Neutrophil (primary cell): ENCODE measurements around the gene NUP214.

Experiments
- H3K27ac ChIP-seq: fragments of 200-600 bp; sonication (generic); 2 replicates; pipeline ENCODE4 v1.5.1; 2016; ENCODE audit warnings: mild to moderate bottlenecking, moderate library complexity
- H3K27me3 ChIP-seq: fragments of 200-600 bp; sonication (generic); 2 replicates; pipeline ENCODE4 v1.6.0; 2016; ENCODE audit warnings: mild to moderate bottlenecking
- H3K36me3 ChIP-seq: fragments of 200-600 bp; sonication (generic); 2 replicates; pipeline ENCODE4 v1.5.1; 2017
- H3K4me1 ChIP-seq, 2 experiments: fragments of 200-600 bp in 1 of 2; sonication (generic) in 1 of 2; 1 replicate in 1 of 2; 2 replicates in 1 of 2; pipeline versions ENCODE4 v1.5.1 to v1.6.1; 2013 to 2016; ENCODE audit warnings: low read depth in 1 of 2, low read length in 1 of 2, mild to moderate bottlenecking in 1 of 2, moderate library complexity in 1 of 2; ENCODE audit not compliant: control insufficient read depth in 1 of 2, insufficient read depth in 1 of 2
- H3K4me3 ChIP-seq, 2 experiments: fragments of 200-600 bp in 1 of 2; sonication (generic) in 1 of 2; 1 replicate in 1 of 2; 2 replicates in 1 of 2; pipeline ENCODE4 v1.5.1; 2013 to 2016; ENCODE audit warnings: low read depth in 1 of 2, low read length in 1 of 2, mild to moderate bottlenecking in 1 of 2, moderate library complexity in 1 of 2
- H3K9me3 ChIP-seq: fragments of 200-600 bp; sonication (generic); 2 replicates; pipeline ENCODE4 v1.5.1; 2016
- TF ChIP-seq, protein P1 (sequence below): fragments of 200-600 bp; sonication (generic); IDR thresholded peaks from 2 replicates; pipeline ENCODE4 v1.5.1; 2016; ENCODE audit warnings: antibody characterized with exemption

NUP214 gene

DNA sequence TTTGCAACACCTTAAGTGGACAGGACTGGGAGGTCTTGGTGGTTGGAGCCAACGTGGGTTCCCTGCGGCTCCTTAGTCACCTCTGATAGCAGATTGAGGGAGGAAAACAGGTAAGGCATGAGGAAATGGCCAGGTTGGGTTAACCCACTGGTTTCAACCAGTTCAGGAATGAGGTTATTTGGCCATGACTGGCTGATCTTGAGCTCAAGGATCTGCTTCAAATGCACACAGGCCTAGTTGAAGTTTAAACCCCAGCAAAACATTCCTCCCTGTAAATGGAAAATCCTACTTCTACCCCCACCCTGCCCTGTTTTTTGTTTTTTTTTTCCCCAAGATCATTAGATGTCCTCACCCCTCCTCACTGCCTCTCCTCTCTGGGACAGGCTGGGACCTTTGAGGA lies 3.2 kb upstream of the NUP214 start:
- TF ChIP-seq, protein P1, sequence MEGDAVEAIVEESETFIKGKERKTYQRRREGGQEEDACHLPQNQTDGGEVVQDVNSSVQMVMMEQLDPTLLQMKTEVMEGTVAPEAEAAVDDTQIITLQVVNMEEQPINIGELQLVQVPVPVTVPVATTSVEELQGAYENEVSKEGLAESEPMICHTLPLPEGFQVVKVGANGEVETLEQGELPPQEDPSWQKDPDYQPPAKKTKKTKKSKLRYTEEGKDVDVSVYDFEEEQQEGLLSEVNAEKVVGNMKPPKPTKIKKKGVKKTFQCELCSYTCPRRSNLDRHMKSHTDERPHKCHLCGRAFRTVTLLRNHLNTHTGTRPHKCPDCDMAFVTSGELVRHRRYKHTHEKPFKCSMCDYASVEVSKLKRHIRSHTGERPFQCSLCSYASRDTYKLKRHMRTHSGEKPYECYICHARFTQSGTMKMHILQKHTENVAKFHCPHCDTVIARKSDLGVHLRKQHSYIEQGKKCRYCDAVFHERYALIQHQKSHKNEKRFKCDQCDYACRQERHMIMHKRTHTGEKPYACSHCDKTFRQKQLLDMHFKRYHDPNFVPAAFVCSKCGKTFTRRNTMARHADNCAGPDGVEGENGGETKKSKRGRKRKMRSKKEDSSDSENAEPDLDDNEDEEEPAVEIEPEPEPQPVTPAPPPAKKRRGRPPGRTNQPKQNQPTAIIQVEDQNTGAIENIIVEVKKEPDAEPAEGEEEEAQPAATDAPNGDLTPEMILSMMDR, result no peak
- Histone ChIP-seq H3K36me3 (peaks cover under 1% of the 10 kb centered on the region), H3K9me3 (no peaks in the 10 kb centered on the region), H3K27me3 (no peaks in the 10 kb centered on the region), H3K4me1 (peaks cover 24 to 28% of the 10 kb centered on the region in 2 experiments), H3K4me3 (no peak overlapping the region), H3K27ac (no peak overlapping the region)

DNA sequence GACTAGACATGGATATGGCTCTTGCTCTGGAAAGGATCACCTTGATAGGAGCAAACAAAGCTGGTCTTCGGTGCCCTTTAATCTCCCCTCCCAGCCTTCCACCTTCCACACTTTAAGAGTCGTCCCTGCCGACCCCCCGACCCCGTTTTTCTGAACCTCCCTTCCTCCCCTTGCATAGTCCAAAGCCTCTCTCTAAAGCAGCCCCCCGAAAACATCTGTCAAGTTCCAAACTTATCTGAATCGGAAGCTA lies 423 bp upstream of the NUP214 start:
- peaks cover 21 to 22% of the 10 kb centered on the region in 2 experiments for H3K4me1 ChIP-seq
- no peaks in the 10 kb centered on the region for H3K9me3 ChIP-seq
- TF ChIP-seq, protein P1, result no peak
- peak overlapping the region; percentile 82 to 93 for H3K4me3 ChIP-seq
- peaks cover 28% of the 10 kb centered on the region for H3K36me3 ChIP-seq
- H3K27me3 ChIP-seq, result no peaks in the 10 kb centered on the region
- peak overlapping the region; percentile 91 for H3K27ac ChIP-seq

DNA sequence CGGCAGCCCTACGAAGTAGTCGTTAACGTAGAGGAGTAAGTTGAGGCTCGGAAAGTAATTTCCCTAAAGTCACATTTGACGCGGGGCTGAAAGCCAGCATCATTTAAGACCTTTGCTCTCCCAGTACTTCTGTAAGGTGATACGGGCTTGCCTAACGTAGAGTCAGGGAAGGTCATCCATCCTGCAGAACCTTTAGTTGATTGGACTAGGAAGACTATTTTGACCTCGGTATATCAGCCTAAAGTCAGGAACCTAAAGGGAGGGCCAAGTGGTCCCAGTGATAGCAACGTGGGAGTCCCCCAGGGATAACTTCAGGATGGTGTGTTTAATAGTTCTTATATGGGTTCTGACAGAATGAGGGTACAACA lies 657 bp downstream of the NUP214 start:
- Histone ChIP-seq H3K27ac (peak overlapping the region; percentile 91), H3K4me3 (peak overlapping the region; percentile 82 to 93), H3K36me3 (peaks cover 39% of the 10 kb centered on the region), H3K27me3 (no peaks in the 10 kb centered on the region), H3K9me3 (no peaks in the 10 kb centered on the region), H3K4me1 (peaks cover 21 to 22% of the 10 kb centered on the region in 2 experiments)
- TF ChIP-seq, protein P1, result no peak

DNA sequence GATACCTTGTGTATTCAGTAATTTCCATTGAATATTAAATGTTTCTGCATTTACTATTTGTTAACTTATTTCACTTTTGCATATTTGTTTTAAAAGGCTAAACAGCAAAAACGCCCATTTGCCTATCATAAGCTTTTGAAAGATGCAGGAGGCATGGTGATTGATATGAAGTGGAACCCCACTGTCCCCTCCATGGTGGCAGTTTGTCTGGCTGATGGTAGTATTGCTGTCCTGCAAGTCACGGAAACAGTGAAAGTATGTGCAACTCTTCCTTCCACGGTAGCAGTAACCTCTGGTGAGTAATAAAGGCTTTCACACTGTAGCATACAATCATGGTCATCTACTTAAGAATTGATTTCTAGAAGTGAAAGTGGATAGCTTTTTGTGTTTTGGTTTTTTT lies 3.8 kb downstream of the NUP214 start:
- H3K27ac ChIP-seq, result no peak overlapping the region
- H3K4me1 ChIP-seq, result peaks cover 17 to 18% of the 10 kb centered on the region in 2 experiments
- TF ChIP-seq, protein P1, result no peak
- no peak overlapping the region for H3K4me3 ChIP-seq
- H3K27me3 ChIP-seq, result no peaks in the 10 kb centered on the region
- H3K9me3 ChIP-seq, result no peaks in the 10 kb centered on the region
- H3K36me3 ChIP-seq, result peaks cover 70% of the 10 kb centered on the region

DNA sequence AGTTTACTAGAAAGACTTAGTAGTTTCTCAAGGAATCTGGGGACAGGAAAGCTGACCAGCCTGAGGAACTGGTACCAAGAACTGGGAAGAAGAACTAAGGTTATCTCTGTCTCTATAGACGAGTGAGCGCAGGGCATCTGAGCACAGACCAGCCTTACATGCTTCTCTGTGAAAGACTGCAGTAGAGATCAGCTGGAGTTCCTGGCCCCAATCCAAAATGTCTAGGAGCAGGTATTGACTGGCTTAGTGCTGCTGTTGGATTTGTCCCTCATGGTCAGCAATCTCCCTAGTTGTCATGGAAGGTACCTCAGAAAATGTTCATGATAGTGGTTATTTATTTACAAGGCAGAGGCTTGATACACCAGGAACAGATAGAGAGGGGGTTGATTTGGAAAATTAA lies 13.3 kb downstream of the NUP214 start:
- Histone ChIP-seq H3K4me3 (no peak overlapping the region), H3K36me3 (peaks cover 93% of the 10 kb centered on the region), H3K27me3 (no peaks in the 10 kb centered on the region), H3K4me1 (no peaks in the 10 kb centered on the region), H3K27ac (no peak overlapping the region), H3K9me3 (no peaks in the 10 kb centered on the region)
- TF ChIP-seq, protein P1, result no peak

DNA sequence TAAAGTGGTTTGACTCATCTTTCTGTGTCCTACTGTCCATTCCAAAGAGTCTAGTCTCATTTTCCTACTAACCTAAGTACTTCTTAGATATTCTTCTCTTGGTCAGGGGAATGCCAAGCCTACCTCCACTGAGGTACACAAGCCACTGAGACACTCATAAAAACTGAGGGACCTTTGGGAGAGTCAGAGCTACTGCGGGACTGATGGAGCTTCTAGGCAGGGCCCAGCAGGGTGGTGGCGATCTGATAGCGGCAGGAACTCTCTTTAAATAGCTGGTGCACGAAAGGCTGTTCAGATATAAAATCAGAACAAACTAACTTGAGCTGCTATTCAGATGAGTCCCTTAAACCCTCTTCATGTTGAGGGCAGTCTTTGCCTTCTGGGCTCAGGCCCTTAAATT lies 14.7 kb downstream of the NUP214 start:
- TF ChIP-seq, protein P1, result no peak
- no peak overlapping the region for H3K27ac ChIP-seq
- no peak overlapping the region for H3K4me3 ChIP-seq
- H3K27me3 ChIP-seq, result no peaks in the 10 kb centered on the region
- H3K4me1 ChIP-seq, result no peaks in the 10 kb centered on the region
- H3K9me3 ChIP-seq, result no peaks in the 10 kb centered on the region
- peaks cover 93% of the 10 kb centered on the region for H3K36me3 ChIP-seq
